GM21367 (cell line): ENCODE data around the gene PCK2.

ENCODE experiments used
- ATAC-seq: cut with Tn5 transposase; IDR thresholded peaks from one replicate; pipeline ENCODE4 v1.9.1; 2021; ENCODE audit not compliant: unreplicated experiment

PCK2 gene

GRCh38 chr14:24135834-24136683 lies 41.9 kb downstream of the PCK2 start, which contains the start of gene PSME1:
Gene PSME1, plus strand, starts transcription at chr14:24136194. Its CDS starts 69 bp downstream, at chr14:24136263.
- ATAC-seq = peak; percentile 72

- no peak for ATAC-seq
Measured at GRCh38 chr14:24136684-24137528, 42.8 kb downstream of the PCK2 start.

- no peak for ATAC-seq
Measured at GRCh38 chr14:24137529-24138395, 43.7 kb downstream of the PCK2 start.

- ATAC-seq = no peak
Measured at GRCh38 chr14:24138396-24139271, 44.5 kb downstream of the PCK2 start.

GRCh38 chr14:24139272-24139934 lies 45.3 kb downstream of the PCK2 start:
- no peak for ATAC-seq

- ATAC-seq = peak; percentile 66
Measured at GRCh38 chr14:24141097-24141880, 47.2 kb downstream of the PCK2 start, which contains the start of gene EMC9. Gene EMC9, minus strand, starts transcription at chr14:24141591. Its CDS starts 287 bp downstream, at chr14:24141304.

- no peak for ATAC-seq
Measured at GRCh38 chr14:24143511-24143910, 49.4 kb downstream of the PCK2 start.

- no peak for ATAC-seq
Measured at GRCh38 chr14:24144451-24144850, 50.3 kb downstream of the PCK2 start.

- no peak for ATAC-seq
Measured at GRCh38 chr14:24145219-24145618, 51.1 kb downstream of the PCK2 start.

GRCh38 chr14:24145690-24146452 lies 51.8 kb downstream of the PCK2 start:
- no peak for ATAC-seq

GRCh38 chr14:24146453-24146977 lies 52.4 kb downstream of the PCK2 start, which contains the start of gene PSME2:
Gene PSME2, minus strand, starts transcription at chr14:24146610. Its CDS starts 29 bp downstream, at chr14:24146581.
- ATAC-seq = peak; percentile 60

GRCh38 chr14:24146978-24147760 lies 53.1 kb downstream of the PCK2 start, which contains the start of gene RNF31:
Gene RNF31, plus strand, starts transcription at chr14:24147498. Its CDS starts 201 bp downstream, at chr14:24147699.
- peak; percentile 73 for ATAC-seq

- ATAC-seq = no peak
Measured at GRCh38 chr14:24147761-24148428, 53.8 kb downstream of the PCK2 start.

- ATAC-seq = no peak
Measured at GRCh38 chr14:24149302-24149969, 55.3 kb downstream of the PCK2 start.

- ATAC-seq = no peak
Measured at GRCh38 chr14:24150061-24150460, 56.0 kb downstream of the PCK2 start.
